ENCODE results near the gene MT1G. TPM values are rescaled to one million over a fixed set of nuclear protein-coding genes. Genes with fewer than 3 reads are reported as not detected.
"Not testable (repeated sequence)": the region's sequence is repeated elsewhere in the genome, so short reads cannot be mapped to it uniquely, and the experiment has no call there.

The MT1G gene
- total and polyA plus RNA-seq, 11 donors: 1.4 to 19.1 (median 6.6) TPM; not detected in 7

DNA sequence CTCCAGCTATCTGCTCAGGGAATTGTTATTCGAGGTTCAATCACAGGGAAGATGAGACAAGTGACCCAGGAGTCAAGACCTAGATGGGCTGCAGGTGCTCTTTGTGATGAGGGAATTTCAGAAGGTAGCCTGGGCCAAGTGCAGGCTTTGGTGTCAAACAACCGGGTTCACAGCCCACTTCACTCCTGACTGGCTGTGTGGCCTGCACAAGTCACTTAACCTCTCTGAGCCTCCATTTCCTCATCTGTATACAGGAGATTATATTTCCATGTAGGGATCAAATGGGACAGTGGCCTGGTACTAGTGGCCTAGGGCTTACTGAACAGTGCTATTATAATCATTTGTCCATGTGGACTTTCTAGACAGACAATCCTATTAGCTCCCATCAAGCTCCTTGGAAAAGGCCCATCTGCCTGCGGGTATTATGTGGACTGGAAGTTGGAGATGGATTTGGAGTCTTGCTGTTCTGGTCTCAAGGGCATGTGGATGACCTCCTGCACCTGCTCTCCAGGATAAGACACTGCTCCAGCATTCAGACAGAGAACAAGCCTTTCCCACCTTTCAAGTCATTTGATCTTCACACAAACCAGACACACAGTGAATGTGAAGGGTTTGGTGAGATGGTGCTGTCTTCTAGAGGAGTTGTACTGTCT lies 11.3 kb upstream of the MT1G start:
- no peak for ATAC-seq
- WGBS, 4 donors: 90 to 96% (median 91%) methylated on average over 3 of the region's 3 CpGs
- intact Hi-C loops (cut with DNase I): no loop called here

DNA sequence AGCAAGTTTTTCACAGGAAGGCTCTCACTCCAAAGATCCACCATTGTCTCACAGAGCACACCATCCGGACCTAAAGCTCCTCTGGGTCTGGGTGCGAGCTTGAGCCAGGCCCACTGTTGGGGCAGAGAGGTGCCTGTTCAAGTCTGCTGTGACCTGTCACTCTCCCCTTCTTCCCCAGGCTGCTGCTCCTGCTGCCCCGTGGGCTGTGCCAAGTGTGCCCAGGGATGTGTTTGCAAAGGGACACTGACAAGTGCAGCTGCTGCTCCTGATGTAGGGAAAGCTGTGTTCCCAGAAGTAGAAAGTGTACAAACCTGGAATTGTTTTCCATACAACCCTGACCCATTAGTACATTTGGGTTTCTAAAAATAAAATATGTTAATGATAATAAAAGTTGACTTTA lies 9.6 kb upstream of the MT1G start:
- 80 to 84% (median 80%) methylated on average over 3 of the region's 3 CpGs for WGBS, 4 donors
- Histone ChIP-seq H3K36me3 (no peaks in the 10 kb centered on the region), H3K4me3 (no peak overlapping the region), H3K27me3 (peaks cover 0 to 33% (median 10%) of the 10 kb centered on the region in 9 donors), H3K4me1 (peaks cover 0 to 30% (median 10%) of the 10 kb centered on the region in 12 donors), H3K9me3 (no peaks in the 10 kb centered on the region), H3K27ac (no peak overlapping the region)
- DNase-seq (no peak), ATAC-seq (no peak)
- intact Hi-C loops (cut with DNase I): no loop called here
- TF ChIP-seq, protein P1, sequence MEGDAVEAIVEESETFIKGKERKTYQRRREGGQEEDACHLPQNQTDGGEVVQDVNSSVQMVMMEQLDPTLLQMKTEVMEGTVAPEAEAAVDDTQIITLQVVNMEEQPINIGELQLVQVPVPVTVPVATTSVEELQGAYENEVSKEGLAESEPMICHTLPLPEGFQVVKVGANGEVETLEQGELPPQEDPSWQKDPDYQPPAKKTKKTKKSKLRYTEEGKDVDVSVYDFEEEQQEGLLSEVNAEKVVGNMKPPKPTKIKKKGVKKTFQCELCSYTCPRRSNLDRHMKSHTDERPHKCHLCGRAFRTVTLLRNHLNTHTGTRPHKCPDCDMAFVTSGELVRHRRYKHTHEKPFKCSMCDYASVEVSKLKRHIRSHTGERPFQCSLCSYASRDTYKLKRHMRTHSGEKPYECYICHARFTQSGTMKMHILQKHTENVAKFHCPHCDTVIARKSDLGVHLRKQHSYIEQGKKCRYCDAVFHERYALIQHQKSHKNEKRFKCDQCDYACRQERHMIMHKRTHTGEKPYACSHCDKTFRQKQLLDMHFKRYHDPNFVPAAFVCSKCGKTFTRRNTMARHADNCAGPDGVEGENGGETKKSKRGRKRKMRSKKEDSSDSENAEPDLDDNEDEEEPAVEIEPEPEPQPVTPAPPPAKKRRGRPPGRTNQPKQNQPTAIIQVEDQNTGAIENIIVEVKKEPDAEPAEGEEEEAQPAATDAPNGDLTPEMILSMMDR (IDR thresholded peaks at IDR 0.05): no peak
- TF ChIP-seq POLR2A (IDR thresholded peaks at IDR 0.05): no peak

More for the DNA sequence above, 11.3 kb upstream of the MT1G start:
- Histone ChIP-seq H3K9me3 (no peaks in the 10 kb centered on the region), H3K36me3 (no peaks in the 10 kb centered on the region), H3K4me1 (peaks cover 0 to 47% (median 21%) of the 10 kb centered on the region in 12 donors), H3K27ac (peak overlapping the region in 10 of 12 donors; percentile 34 to 88 (median 57)), H3K27me3 (peaks cover 0 to 24% (median 10%) of the 10 kb centered on the region in 9 donors), H3K4me3 (no peak overlapping the region)
- DNase-seq: no peak
- TF ChIP-seq, protein P1 (IDR thresholded peaks at IDR 0.05): no peak
- no peak for TF ChIP-seq POLR2A (IDR thresholded peaks at IDR 0.05)

DNA sequence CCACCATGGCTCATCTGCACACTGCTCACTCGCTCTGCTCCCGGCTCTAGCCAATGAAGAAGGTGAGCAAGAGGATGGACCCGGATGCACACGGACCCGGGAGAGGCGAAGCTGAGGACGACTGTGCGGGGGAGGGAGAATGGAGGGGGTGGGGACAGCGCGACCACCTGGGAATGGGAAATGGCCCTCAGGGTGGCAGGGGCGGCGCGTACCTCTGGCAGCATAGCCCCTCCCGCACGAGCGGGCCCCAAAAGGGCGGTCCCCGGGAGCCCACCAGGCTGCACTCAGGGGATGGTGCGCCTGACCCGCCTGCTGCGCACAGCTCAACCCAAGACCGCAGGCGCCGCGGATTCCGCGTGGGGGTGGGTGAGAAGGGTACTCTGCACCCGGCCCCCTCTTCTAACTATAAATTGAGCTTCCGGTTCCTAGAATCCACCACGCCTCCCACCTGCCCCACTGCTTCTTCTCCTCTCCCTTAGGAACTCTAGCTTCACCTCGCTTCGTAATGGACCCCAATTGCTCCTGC lies 7.9 kb upstream of the MT1G start:
- Histone ChIP-seq H3K36me3 (no peaks in the 10 kb centered on the region), H3K4me1 (peaks cover 0 to 17% (median 5%) of the 10 kb centered on the region in 12 donors), H3K27ac (no peak overlapping the region), H3K4me3 (peak overlapping the region in 10 of 12 donors; percentile 13 to 40 (median 27)), H3K27me3 (peaks cover 0 to 40% (median 12%) of the 10 kb centered on the region in 9 donors), H3K9me3 (no peaks in the 10 kb centered on the region)
- TF ChIP-seq, protein P1 (IDR thresholded peaks at IDR 0.05): no peak
- no peak for TF ChIP-seq POLR2A (IDR thresholded peaks at IDR 0.05)
- intact Hi-C loops (cut with DNase I): loop anchor here in 1 of 10 donors (2.0 kb wide), 1 partner anchor 27 kb away; no protein-coding TSS in a partner anchor
- DNase-seq (no peak), ATAC-seq (peak in 2 of 4 donors; percentile 10 to 11)
- 7 to 21% (median 10%) methylated on average over 27 to 32 of the region's 32 CpGs for WGBS, 4 donors

DNA sequence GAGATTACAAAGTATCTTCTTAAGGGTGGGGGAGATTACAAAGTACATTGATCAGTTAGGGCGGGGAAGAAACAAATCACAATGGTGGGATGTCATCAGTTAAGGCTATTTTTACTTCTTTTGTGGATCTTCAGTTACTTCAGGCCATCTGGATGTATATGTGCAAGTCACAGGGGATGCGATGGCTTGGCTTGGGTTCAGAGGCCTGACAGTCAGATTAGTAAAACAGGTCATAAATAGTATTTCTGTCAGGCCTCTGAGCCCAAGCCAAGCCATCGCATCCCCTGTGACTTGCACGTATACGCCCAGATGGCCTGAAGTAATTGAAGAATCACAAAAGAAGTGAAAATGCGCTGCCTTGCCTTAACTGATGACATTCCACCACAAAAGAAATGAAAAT lies 6.7 kb upstream of the MT1G start:
- not testable (repeated sequence) for H3K9me3 ChIP-seq, ATAC-seq, H3K27ac ChIP-seq, DNase-seq, H3K4me3 ChIP-seq, H3K36me3 ChIP-seq
- 82 to 87% (median 84%) methylated on average over 6 of the region's 6 CpGs for WGBS, 4 donors
- Histone ChIP-seq H3K4me1 (peaks cover 0 to 13% (median 6%) of the 10 kb centered on the region in 12 donors), H3K27me3 (peaks cover 0 to 52% (median 18%) of the 10 kb centered on the region in 9 donors)
- intact Hi-C loops (cut with DNase I): loop anchor here in 2 of 10 donors (1.0 to 2.0 kb wide), 2 partner anchors 28 kb away; no protein-coding TSS in a partner anchor

Data from heart left ventricle (tissue), 16 donors.